Breast epithelium (tissue), 4 donors: ENCODE data around the gene NRXN3. TPM values are rescaled to one million over a fixed set of nuclear protein-coding genes. Genes with fewer than 3 reads are reported as not detected.

Source experiments
- DNase-seq, 2 donors: peaks; one replicate each; pipeline ENCODE4 v3.0.0-alpha.2; 2019; ENCODE audit warnings: low spot score in 2 of 2
- H3K27ac ChIP-seq, 2 donors: fragments of 200-600 bp; sonication (generic) in 1 of 2; one replicate each; pipeline ENCODE4 v1.5.1; 2016 to 2019; ENCODE audit warnings: mild to moderate bottlenecking in 1 of 2
- H3K27me3 ChIP-seq, 2 donors: fragments of 200-600 bp; sonication (generic) in 1 of 2; one replicate each; pipeline versions ENCODE4 v1.5.1 to v1.6.0; 2017 to 2019; ENCODE audit warnings: control low read depth in 1 of 2, mild to moderate bottlenecking in 1 of 2
- H3K36me3 ChIP-seq: fragments of 200-600 bp; one replicate; pipeline ENCODE4 v1.5.1; 2019
- H3K4me1 ChIP-seq, 2 donors: fragments of 200-600 bp; sonication (generic); one replicate each; pipeline ENCODE4 v1.5.1; 2016 to 2019; ENCODE audit warnings: control low read depth in 1 of 2
- H3K4me3 ChIP-seq, 3 donors: fragments of 200-600 bp; sonication (generic); 1 replicate in 2 of 3; 2 replicates in 1 of 3; pipeline ENCODE4 v1.5.1; 2016 to 2019; ENCODE audit warnings: mild to moderate bottlenecking in 3 of 3, moderate library complexity in 2 of 3
- H3K9me3 ChIP-seq, 2 donors: fragments of 200-600 bp; sonication (generic) in 1 of 2; one replicate each; pipeline ENCODE4 v1.5.1; 2016 to 2019; ENCODE audit warnings: control low read depth in 1 of 2
- POLR2A ChIP-seq: fragments of 450-650 bp; IDR thresholded peaks from one replicate; pipeline ENCODE4 v1.6.1; 2016; ENCODE audit warnings: antibody characterized with exemption, mild to moderate bottlenecking, moderate library complexity
- POLR2AphosphoS5 ChIP-seq, 3 donors: sonication (generic); formaldehyde crosslinking; IDR thresholded peaks; one replicate each; pipeline ENCODE4 v1.6.1; 2017; ENCODE audit warnings: antibody characterized with exemption in 3 of 3
- intact Hi-C: fragments of 100-400 bp; cut with DNase I; formaldehyde crosslinking; loops from one replicate; pipeline ENCODE4 v1.15.1; 2023; ENCODE audit warnings: low total_unique reads
- total RNA-seq, 3 donors: library from RNA; depleted of rRNA; stranded (reverse); fragments of >200 nt; gene quantifications; one replicate each; pipeline ENCODE4 v1.1.0, GENCODE V29; 2016
- TF ChIP-seq, protein P1 (sequence below), 3 donors: fragments of 450-650 bp; IDR thresholded peaks; one replicate each; pipeline ENCODE4 v1.5.1; 2016 to 2017; ENCODE audit warnings: antibody characterized with exemption in 3 of 3, mild to moderate bottlenecking in 3 of 3, moderate library complexity in 3 of 3

The NRXN3 gene
- total RNA-seq, 3 donors from 2014 or later: 2.9 to 3.6 (median 3.5) TPM

- peaks cover 0 to 5% of the 10 kb centered on the region in 2 donors for H3K9me3 ChIP-seq
- H3K4me1 ChIP-seq: no peaks in the 10 kb centered on the region
- TF ChIP-seq POLR2AphosphoS5 (IDR thresholded peaks at IDR 0.05) (no peak), POLR2A (no peak)
- TF ChIP-seq, protein P1, sequence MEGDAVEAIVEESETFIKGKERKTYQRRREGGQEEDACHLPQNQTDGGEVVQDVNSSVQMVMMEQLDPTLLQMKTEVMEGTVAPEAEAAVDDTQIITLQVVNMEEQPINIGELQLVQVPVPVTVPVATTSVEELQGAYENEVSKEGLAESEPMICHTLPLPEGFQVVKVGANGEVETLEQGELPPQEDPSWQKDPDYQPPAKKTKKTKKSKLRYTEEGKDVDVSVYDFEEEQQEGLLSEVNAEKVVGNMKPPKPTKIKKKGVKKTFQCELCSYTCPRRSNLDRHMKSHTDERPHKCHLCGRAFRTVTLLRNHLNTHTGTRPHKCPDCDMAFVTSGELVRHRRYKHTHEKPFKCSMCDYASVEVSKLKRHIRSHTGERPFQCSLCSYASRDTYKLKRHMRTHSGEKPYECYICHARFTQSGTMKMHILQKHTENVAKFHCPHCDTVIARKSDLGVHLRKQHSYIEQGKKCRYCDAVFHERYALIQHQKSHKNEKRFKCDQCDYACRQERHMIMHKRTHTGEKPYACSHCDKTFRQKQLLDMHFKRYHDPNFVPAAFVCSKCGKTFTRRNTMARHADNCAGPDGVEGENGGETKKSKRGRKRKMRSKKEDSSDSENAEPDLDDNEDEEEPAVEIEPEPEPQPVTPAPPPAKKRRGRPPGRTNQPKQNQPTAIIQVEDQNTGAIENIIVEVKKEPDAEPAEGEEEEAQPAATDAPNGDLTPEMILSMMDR (IDR thresholded peaks at IDR 0.05): no peak
- no peak overlapping the region for H3K27ac ChIP-seq
- H3K36me3 ChIP-seq: no peaks in the 10 kb centered on the region
- no peak overlapping the region for H3K4me3 ChIP-seq
- DNase-seq: no peak
- H3K27me3 ChIP-seq: no peaks in the 10 kb centered on the region
- intact Hi-C loops: no loop called here
Measured at GRCh38 chr14:79376557-79376956, 1206.4 kb downstream of the NRXN3 start.

DNA sequence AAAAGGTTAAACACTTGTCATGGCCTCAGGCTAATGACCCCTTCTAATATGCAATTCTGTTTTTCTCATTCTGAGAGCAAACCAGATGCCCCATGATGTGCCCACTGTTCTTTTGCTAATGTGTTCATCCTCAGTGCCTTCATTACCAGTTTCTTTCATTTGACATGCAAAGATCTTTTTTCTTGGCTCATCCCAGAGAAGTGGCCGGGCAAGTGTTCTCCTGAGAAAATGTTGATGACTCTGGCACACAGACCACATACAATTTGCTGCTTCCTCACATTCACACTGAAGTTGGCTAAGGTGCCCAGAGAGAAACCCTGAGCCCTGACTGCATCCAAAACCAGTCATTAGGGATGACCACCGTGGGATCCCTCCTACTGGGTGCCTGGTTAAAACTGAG is 1207.8 kb downstream of the NRXN3 start:
- DNase-seq: no peak
- Histone ChIP-seq H3K27ac (no peak overlapping the region), H3K27me3 (no peaks in the 10 kb centered on the region), H3K9me3 (peaks cover 0 to 5% of the 10 kb centered on the region in 2 donors), H3K4me1 (no peaks in the 10 kb centered on the region), H3K36me3 (no peaks in the 10 kb centered on the region), H3K4me3 (no peak overlapping the region)
- intact Hi-C loops: no loop called here
- TF ChIP-seq POLR2A (no peak), POLR2AphosphoS5 (IDR thresholded peaks at IDR 0.05) (no peak)
- TF ChIP-seq, protein P1 (IDR thresholded peaks at IDR 0.05): no peak

DNA sequence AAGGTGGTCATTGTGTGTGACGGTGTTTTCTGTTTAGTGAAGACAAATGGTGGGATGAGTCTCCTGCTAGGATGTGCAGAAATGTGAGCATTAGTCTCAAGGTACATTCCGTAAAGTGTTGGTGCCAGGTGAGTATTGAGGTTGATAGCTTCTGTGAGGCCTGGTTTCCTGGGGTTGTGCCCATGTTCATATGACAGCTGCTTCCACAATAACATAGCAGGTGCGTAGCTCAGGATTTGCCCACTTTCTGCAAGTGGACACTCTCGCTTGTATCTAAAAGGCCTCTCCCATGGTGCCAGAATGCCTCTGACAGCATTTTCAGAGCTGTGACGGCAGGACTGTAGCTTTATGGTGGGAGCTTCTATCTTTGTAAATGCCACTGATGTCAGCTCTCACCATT is 1209.1 kb downstream of the NRXN3 start:
- TF ChIP-seq, protein P1 (IDR thresholded peaks at IDR 0.05): no peak
- TF ChIP-seq POLR2AphosphoS5 (IDR thresholded peaks at IDR 0.05) (no peak), POLR2A (no peak)
- no peaks in the 10 kb centered on the region for H3K27me3 ChIP-seq
- H3K27ac ChIP-seq: no peak overlapping the region
- intact Hi-C loops: no loop called here
- DNase-seq: no peak
- H3K4me1 ChIP-seq: no peaks in the 10 kb centered on the region
- H3K4me3 ChIP-seq: no peak overlapping the region
- no peaks in the 10 kb centered on the region for H3K36me3 ChIP-seq
- H3K9me3 ChIP-seq: peaks cover 0 to 5% of the 10 kb centered on the region in 2 donors

DNA sequence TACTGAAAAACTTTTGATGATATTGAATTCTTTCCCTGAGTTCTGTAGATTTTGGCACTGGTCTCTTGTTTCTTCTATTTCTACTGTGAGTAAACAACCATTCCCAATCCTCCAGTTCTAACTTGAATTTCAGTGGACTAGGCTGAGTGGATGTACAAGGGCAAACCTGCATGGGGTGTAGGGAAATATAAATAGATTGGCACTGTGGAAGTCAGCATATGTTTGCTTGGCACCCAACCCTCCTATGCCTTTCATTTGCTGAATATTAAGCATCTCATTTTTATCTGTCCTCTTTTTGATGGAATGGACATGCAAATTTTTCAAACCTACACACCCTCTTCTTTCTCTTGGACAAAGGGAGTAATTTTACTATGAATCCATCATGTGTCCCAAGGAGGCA is 1212.9 kb downstream of the NRXN3 start:
- Histone ChIP-seq H3K27ac (no peak overlapping the region), H3K4me3 (no peak overlapping the region), H3K27me3 (no peaks in the 10 kb centered on the region), H3K36me3 (no peaks in the 10 kb centered on the region), H3K4me1 (no peaks in the 10 kb centered on the region), H3K9me3 (peaks cover 0 to 5% of the 10 kb centered on the region in 2 donors)
- no peak for TF ChIP-seq POLR2A
- TF ChIP-seq, protein P1 (IDR thresholded peaks at IDR 0.05): no peak
- TF ChIP-seq POLR2AphosphoS5 (IDR thresholded peaks at IDR 0.05): no peak
- intact Hi-C loops: no loop called here
- DNase-seq: no peak

- Histone ChIP-seq H3K4me1 (no peaks in the 10 kb centered on the region), H3K27me3 (no peaks in the 10 kb centered on the region), H3K4me3 (no peak overlapping the region), H3K9me3 (peaks cover 0 to 5% of the 10 kb centered on the region in 2 donors), H3K36me3 (no peaks in the 10 kb centered on the region), H3K27ac (no peak overlapping the region)
- TF ChIP-seq POLR2A (no peak), POLR2AphosphoS5 (IDR thresholded peaks at IDR 0.05) (no peak)
- TF ChIP-seq, protein P1 (IDR thresholded peaks at IDR 0.05): no peak
- intact Hi-C loops: no loop called here
- DNase-seq: no peak
Measured at GRCh38 chr14:79383475-79383874, 1213.3 kb downstream of the NRXN3 start.
